Raji (cell line): Measurements from ENCODE around the gene PCDHGA8.
"Not testable (repeated sequence)": the region's sequence is repeated elsewhere in the genome, so short reads cannot be mapped to it uniquely, and the experiment has no call there.

Experiments used
- POLR2A ChIP-seq: IDR thresholded peaks from 2 replicates; pipeline ENCODE4 v1.6.1; 2011; ENCODE audit warnings: low read depth, low read length, control low read depth; ENCODE audit not compliant: insufficient read depth

The PCDHGA8 gene

DNA sequence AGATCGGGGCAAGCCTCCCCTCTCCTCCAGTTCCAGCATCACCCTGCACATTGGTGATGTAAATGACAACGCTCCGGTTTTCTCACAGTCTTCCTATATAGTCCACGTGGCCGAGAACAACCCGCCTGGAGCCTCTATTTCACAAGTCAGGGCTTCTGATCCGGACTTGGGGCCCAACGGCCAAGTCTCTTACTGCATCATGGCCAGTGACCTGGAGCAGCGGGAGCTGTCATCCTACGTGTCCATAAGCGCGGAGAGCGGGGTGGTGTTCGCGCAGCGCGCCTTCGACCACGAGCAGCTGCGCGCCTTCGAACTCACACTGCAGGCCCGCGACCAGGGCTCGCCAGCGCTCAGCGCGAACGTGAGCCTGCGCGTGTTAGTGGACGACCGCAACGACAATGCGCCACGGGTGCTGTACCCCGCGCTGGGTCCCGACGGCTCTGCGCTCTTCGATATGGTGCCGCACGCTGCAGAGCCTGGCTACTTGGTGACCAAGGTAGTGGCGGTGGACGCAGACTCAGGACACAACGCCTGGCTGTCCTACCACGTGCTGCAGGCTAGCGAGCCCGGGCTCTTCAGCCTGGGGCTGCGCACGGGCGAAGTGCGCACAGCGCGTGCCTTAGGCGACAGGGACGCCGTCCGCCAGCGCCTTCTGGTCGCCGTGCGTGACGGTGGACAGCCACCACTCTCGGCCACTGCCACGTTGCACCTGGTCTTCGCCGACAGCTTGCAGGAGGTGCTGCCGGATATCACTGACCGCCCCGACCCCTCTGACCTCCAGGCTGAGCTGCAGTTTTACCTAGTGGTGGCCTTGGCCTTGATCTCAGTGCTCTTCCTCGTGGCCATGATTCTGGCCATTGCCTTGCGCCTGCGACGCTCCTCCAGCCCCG, 3.0 kb upstream of the PCDHGA8 start:
- no peak for TF ChIP-seq POLR2A

DNA sequence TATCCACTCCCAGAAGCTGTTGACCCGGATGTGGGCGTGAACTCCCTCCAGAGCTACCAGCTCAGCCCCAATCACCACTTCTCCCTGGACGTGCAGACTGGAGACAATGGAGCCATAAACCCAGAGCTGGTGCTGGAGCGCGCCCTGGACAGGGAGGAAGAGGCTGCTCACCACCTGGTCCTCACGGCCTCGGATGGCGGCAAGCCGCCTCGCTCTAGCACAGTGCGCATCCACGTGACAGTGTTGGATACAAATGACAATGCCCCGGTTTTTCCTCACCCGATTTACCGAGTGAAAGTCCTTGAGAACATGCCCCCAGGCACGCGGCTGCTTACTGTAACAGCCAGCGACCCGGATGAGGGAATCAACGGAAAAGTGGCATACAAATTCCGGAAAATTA, 834 bp downstream of the PCDHGA8 start:
- no peak for TF ChIP-seq POLR2A

DNA sequence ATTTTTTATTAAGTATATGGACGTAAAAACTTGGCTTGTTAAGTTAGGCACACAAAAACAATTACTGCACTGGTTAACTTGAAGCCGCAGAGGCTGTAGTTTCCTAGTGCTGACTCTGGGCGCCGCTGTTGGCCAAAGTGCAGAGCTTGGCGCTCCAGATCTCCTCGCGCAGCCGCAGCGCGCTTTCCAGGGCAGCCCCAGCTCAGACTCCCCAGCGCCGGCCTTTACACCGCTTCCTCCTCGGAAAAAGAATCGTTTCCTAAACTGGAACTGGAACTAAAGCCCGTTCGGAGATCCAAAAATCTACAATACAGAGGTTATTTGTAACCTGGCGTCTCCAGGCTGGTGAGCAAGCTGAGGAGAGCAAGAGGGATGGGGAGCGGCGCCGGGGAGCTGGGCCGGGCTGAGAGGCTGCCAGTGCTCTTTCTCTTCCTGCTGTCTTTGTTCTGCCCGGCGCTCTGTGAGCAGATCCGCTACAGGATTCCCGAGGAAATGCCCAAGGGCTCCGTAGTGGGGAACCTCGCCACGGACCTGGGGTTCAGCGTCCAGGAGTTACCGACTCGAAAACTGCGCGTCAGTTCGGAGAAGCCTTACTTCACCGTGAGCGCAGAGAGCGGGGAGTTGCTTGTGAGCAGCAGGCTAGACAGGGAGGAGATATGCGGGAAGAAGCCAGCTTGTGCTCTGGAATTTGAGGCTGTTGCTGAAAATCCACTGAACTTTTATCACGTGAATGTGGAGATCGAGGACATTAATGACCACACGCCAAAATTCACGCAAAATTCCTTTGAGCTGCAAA, 5.5 kb downstream of the PCDHGA8 start, which contains the start of gene PCDHGB5:
TSS of gene PCDHGB5 (plus strand) at position 192 of the 796 bp plus-strand sequence. CDS start at position 373, 181 bp downstream.
- TF ChIP-seq POLR2A = not testable (repeated sequence)

DNA sequence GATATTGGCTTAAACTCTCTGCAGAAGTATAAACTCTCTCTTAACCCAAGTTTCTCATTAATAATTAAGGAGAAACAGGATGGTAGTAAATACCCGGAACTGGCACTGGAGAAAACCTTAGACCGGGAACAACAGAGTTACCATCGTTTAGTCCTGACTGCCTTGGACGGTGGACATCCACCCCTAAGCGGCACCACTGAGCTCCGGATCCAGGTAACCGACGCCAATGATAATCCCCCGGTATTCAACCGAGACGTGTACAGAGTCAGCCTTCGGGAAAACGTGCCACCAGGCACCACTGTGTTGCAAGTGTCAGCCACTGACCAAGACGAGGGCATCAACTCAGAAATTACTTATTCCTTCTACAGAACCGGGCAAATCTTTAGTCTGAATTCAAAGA, 6.2 kb downstream of the PCDHGA8 start:
- no peak for TF ChIP-seq POLR2A

DNA sequence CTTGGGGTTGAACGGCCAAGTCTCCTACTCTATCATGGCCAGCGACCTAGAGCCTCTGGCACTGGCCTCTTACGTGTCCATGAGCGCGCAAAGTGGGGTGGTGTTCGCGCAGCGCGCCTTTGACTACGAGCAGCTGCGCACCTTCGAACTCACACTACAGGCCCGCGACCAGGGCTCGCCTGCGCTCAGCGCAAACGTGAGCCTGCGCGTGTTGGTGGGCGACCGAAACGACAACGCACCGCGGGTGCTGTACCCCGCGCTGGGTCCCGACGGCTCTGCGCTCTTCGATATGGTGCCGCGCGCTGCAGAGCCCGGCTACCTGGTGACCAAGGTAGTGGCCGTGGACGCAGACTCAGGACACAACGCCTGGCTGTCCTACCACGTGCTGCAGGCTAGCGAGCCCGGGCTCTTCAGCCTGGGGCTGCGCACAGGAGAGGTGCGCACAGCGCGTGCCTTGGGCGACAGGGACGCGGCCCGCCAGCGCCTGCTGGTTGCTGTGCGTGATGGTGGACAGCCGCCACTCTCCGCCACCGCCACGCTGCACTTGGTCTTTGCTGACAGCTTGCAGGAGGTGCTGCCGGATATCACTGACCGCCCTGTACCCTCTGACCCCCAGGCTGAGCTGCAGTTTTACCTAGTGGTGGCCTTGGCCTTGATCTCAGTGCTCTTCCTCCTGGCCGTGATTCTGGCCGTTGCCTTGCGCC, 7.3 kb downstream of the PCDHGA8 start:
- no peak for TF ChIP-seq POLR2A

DNA sequence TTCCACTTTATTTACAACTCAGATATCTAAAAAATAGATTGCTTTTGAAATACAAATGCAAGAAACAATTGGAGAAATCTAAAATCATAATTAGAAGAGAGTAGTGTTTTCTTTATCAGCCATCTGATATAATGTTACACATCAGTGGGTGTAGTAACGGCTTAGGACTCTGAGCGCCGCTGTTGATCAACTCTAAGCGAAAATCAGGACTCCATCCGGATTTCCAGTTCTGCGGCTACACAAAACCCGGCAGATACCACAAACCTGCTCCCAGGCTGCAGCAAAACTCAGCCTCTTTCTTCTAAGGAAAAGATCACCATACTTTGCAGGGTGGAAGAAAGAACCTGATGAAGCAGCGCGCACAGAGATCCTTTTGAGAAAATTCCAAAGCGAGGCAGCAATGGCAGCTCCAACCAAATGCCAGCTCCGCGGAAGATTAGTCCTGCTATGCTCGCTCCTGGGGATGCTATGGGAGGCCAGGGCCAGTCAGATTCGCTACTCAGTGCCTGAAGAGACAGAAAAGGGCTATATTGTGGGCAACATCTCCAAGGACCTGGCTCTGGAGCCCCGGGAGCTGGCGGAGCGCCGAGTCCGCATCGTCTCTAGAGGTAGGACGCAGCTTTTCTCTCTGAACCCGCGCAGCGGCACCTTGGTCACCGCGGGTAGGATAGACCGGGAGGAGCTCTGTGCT, 10.3 kb downstream of the PCDHGA8 start, which contains the start of gene PCDHGA9:
TSS of gene PCDHGA9 (plus strand) at position 226 of the 691 bp plus-strand sequence. CDS start at position 401, 175 bp downstream.
- no peak for TF ChIP-seq POLR2A

DNA sequence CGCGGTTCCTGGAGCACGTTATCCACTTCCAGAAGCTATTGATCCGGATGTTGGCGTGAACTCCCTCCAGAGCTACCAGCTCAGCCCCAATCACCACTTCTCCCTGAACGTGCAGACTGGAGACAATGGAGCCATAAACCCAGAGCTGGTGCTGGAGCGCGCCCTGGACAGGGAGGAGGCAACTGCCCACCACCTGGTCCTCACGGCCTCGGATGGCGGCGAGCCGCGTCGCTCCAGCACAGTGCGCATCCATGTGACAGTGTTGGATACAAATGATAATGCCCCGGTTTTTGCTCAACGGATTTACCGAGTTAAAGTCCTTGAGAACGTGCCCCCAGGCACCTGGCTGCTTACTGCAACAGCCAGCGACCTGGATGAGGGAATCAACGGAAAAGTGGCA, 11.0 kb downstream of the PCDHGA8 start:
- no peak for TF ChIP-seq POLR2A

DNA sequence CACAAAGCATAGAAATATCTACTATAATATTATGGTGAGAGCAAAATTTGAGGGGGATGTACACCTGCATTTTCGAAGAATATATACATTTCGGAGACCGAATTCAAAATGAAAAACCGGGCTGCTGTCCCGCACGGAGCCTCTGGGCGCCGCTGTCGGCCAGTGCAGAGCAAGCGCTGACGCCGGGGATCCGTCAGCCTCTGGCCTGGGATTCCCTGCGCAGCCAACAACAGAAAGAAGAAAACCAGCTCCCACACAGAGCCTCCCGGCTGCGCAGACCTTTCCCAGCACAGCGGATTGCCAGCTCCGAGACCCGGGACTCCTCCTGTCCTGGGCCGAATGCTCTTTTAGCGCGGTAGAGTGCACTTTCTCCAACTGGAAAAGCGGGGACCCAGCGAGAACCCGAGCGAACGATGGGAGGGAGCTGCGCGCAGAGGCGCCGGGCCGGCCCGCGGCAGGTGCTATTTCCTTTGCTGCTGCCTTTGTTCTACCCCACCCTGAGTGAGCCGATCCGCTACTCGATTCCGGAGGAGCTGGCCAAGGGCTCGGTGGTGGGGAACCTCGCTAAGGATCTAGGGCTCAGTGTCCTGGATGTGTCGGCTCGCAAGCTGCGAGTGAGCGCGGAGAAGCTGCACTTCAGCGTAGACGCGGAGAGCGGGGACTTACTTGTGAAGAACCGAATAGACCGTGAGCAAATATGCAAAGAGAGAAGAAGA, 15.5 kb downstream of the PCDHGA8 start, which contains the start of gene PCDHGB6:
TSS of gene PCDHGB6 (plus strand) at position 232 of the 716 bp plus-strand sequence. CDS start at position 414, 182 bp downstream.
- not testable (repeated sequence) for TF ChIP-seq POLR2A

DNA sequence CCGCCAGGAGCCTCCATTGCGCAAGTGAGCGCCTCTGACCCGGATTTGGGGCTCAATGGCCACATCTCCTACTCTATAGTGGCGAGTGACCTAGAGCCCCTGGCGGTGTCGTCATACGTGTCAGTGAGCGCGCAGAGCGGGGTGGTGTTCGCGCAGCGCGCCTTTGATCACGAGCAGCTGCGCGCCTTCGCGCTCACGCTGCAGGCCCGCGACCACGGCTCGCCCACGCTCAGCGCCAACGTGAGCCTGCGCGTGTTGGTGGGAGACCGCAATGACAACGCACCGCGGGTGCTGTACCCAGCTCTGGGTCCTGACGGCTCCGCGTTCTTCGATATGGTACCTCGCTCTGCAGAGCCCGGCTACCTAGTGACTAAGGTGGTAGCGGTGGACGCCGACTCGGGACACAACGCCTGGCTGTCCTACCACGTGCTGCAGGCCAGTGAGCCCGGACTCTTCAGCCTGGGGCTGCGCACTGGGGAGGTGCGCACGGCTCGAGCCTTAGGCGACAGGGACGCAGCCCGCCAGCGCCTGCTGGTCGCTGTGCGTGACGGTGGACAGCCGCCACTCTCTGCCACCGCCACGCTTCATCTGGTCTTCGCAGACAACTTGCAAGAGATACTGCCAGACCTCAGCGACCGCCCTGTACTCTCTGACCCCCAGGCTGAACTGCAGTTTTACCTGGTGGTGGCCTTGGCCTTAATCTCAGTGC, 17.3 kb downstream of the PCDHGA8 start:
- no peak for TF ChIP-seq POLR2A

DNA sequence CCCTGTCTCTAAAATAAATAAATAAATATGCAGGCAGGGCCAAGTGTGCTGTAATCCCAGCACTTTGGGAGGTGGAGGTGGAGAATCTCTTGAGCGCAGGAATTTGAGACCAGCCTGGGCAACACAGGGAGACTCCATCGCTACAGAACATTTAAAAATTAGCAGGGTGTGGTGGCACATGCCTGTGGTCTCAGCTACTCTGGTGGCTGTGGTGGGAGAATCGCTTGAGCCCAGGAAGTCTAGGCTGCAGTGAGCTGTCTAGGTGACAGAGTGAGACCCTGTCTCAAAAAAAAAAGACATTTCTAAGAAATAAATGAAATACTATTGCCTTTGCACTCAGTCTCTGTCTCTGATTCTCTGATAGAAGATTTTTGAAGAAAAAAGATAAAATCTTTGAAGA, 19.1 kb downstream of the PCDHGA8 start:
- no peak for TF ChIP-seq POLR2A

DNA sequence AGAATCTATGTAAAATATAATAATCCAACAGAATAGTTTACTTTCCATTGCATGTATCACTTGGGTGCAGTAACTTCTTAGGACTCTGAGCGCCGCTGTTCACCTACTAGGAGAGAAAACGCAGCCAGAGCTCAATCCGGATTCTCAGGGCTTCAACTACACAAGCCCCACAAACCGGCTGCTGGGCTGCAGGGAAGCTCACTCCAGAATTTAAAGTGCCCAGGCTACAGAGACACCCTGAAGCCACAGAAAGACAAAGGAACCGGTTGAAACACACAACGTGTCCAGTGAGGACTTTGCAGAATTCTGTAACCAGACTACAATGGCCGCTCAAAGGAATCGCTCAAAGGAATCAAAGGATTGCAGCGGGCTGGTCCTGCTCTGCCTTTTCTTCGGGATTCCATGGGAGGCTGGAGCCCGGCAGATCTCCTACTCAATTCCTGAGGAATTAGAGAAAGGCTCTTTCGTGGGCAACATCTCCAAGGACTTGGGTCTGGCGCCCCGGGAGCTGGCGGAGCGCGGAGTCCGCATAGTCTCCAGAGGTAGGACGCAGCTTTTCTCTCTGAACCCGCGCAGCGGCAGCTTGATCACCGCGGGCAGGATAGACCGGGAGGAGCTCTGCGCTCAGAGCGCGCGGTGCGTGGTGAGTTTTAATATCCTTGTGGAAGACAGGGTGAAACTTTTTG, 20.6 kb downstream of the PCDHGA8 start, which contains the start of gene PCDHGA10:
TSS of gene PCDHGA10 (plus strand) at position 134 of the 686 bp plus-strand sequence. CDS start at position 323, 189 bp downstream.
- no peak for TF ChIP-seq POLR2A

DNA sequence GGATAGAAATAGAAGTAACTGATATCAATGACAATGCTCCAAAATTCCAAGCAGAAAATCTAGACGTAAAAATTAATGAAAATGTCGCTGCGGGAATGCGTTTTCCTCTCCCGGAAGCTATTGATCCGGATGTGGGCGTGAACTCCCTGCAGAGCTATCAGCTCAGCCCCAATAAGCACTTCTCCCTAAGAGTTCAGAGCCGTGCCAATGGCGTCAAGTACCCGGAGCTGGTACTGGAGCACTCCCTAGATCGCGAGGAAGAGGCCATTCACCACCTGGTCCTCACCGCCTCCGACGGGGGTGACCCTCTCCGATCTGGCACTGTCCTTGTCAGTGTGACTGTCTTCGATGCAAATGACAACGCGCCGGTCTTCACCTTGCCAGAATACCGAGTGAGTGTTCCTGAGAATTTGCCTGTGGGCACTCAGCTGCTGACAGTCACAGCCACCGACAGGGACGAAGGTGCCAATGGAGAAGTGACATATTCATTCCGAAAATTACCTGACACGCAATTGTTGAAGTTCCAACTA, 21.2 kb downstream of the PCDHGA8 start:
- TF ChIP-seq POLR2A = no peak

DNA sequence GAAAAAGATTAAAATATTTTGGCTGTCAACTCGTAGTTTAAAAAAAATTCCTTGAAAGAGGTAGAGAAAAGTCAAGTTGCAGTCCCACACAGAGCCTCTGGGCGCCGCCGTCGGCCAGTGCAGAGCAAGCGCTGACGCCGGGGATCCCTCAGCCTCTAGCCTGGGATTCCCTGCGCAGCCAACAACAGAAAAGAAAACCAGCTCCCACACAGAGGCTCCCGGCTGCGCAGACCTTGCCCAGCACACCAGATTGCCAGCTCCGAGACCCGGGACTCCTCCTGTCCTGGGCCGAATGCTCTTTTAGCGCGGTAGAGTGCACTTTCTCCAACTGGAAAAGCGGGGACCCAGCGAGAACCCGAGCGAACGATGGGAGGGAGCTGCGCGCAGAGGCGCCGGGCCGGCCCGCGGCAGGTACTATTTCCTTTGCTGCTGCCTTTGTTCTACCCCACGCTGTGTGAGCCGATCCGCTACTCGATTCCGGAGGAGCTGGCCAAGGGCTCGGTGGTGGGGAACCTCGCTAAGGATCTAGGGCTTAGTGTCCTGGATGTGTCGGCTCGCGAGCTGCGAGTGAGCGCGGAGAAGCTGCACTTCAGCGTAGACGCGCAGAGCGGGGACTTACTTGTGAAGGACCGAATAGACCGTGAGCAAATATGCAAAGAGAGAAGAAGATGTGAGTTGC, 25.2 kb downstream of the PCDHGA8 start, which contains the start of gene PCDHGB7:
TSS of gene PCDHGB7 (plus strand) at position 184 of the 679 bp plus-strand sequence. CDS start at position 367, 183 bp downstream.
- TF ChIP-seq POLR2A = not testable (repeated sequence)
